PC-3 (cell line): ENCODE data around the gene SLC25A19.

Experiments used
- CTCF ChIP-seq: fragments of 300-600 bp; sonication (generic); conservative IDR thresholded peaks from 2 replicates; pipeline ENCODE4 v1.5.1; 2017; ENCODE audit warnings: antibody characterized with exemption, low read depth, mild to moderate bottlenecking, low read length
- EZH2 ChIP-seq: fragments of 300-600 bp; sonication (generic); IDR thresholded peaks from one replicate; pipeline ENCODE4 v1.6.1; 2017; ENCODE audit warnings: antibody characterized with exemption, mild to moderate bottlenecking, low read length; ENCODE audit not compliant: unreplicated experiment

DNA sequence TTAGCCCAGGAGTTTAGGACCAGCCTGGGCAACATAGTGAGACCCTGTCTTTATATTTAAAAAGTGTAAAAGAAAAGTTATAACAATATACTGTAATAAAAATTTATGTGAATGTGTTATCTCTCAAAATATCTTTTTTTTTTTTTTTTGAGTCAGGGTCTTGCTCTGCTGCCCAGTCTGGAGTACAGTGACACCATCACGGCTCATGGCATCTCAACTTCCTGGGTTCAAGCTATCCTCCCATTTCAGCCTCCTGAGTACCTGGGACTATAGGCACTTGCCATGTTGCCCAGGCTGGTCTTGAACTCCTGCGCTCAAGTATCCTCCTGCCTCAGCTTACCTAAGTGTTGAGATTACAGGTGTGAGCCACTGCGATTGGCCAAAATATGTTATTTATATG is 45.5 kb upstream of the SLC25A19 start:
- TF ChIP-seq CTCF (no peak), EZH2 (no peak)
